ACHN (cell line): ENCODE results near the gene CDH13.

Experiments used
- DNase-seq: peaks from one replicate; pipeline ENCODE4 v3.0.0-alpha.2; 2015
- in situ Hi-C: cut with HindIII; loops from 2 replicates; pipeline ENCODE4 v1.10.0; 2017; ENCODE audit warnings: low sequenced_read_pairs, low pct_ligation_motif_present, low pct_unique_long_range_greater_than_20kb

Gene CDH13

GRCh38 chr16:82671741-82672140, 45.0 kb downstream of the CDH13 start:
- in situ Hi-C loops, result no loop called here
- DNase-seq, result peak; percentile 42

- in situ Hi-C loops, result no loop called here
- no peak for DNase-seq
Measured at GRCh38 chr16:82672676-82673075, 45.9 kb downstream of the CDH13 start.

- in situ Hi-C loops, result no loop called here
- no peak for DNase-seq
Measured at GRCh38 chr16:82675300-82675699, 48.5 kb downstream of the CDH13 start.

GRCh38 chr16:82681592-82681991, 54.8 kb downstream of the CDH13 start:
- no peak for DNase-seq
- in situ Hi-C loops, result no loop called here

- no peak for DNase-seq
- in situ Hi-C loops, result no loop called here
Measured at GRCh38 chr16:82682767-82683166, 56.0 kb downstream of the CDH13 start.

- no peak for DNase-seq
- in situ Hi-C loops, result no loop called here
Measured at GRCh38 chr16:82684256-82684655, 57.5 kb downstream of the CDH13 start.

- no peak for DNase-seq
- in situ Hi-C loops, result no loop called here
Measured at GRCh38 chr16:82685526-82685925, 58.8 kb downstream of the CDH13 start.

- peak; percentile 18 for DNase-seq
- in situ Hi-C loops, result no loop called here
Measured at GRCh38 chr16:82694239-82694874, 67.6 kb downstream of the CDH13 start.

- in situ Hi-C loops, result no loop called here
- DNase-seq, result no peak
Measured at GRCh38 chr16:82695806-82696205, 69.0 kb downstream of the CDH13 start.

- in situ Hi-C loops, result no loop called here
- no peak for DNase-seq
Measured at GRCh38 chr16:82699260-82699659, 72.5 kb downstream of the CDH13 start.

GRCh38 chr16:82699711-82700495, 73.1 kb downstream of the CDH13 start:
- in situ Hi-C loops, result no loop called here
- DNase-seq, result no peak

- in situ Hi-C loops, result no loop called here
Measured at GRCh38 chr16:82700541-82701235, 73.9 kb downstream of the CDH13 start.

GRCh38 chr16:82701442-82701955, 74.7 kb downstream of the CDH13 start:
- in situ Hi-C loops, result no loop called here
- DNase-seq, result no peak

More at GRCh38 chr16:82700541-82701235, 73.9 kb downstream of the CDH13 start:
- no peak for DNase-seq

- in situ Hi-C loops, result no loop called here
- DNase-seq, result peak; percentile 15
Measured at GRCh38 chr16:82703161-82703560, 76.4 kb downstream of the CDH13 start.

GRCh38 chr16:82703871-82704768, 77.4 kb downstream of the CDH13 start:
- in situ Hi-C loops, result no loop called here
- no peak for DNase-seq

- DNase-seq, result no peak
- in situ Hi-C loops, result no loop called here
Measured at GRCh38 chr16:82709987-82710386, 83.2 kb downstream of the CDH13 start.

- in situ Hi-C loops, result no loop called here
- DNase-seq, result no peak
Measured at GRCh38 chr16:82713778-82714177, 87.0 kb downstream of the CDH13 start.

- in situ Hi-C loops, result no loop called here
Measured at GRCh38 chr16:82715160-82715559, 88.4 kb downstream of the CDH13 start.

More at GRCh38 chr16:82715160-82715559, 88.4 kb downstream of the CDH13 start:
- no peak for DNase-seq
